Suprapubic skin (tissue), 4 donors: ENCODE measurements around the gene KCNN4. TPM values are rescaled to one million over a fixed set of nuclear protein-coding genes. Genes with fewer than 3 reads are reported as not detected.
A peak's percentile ranks its signal among the peaks of the same experiment; 100 is the strongest.

Experiments used
- DNase-seq, 2 donors: peaks; one replicate each; pipeline ENCODE4 v3.0.0-alpha.2; 2019; ENCODE audit warnings: low spot score in 2 of 2
- H3K27ac ChIP-seq: fragments of 200-600 bp; sonication (generic); one replicate; pipeline ENCODE4 v1.5.1; 2019
- H3K27me3 ChIP-seq: fragments of 200-600 bp; sonication (generic); one replicate; pipeline ENCODE4 v1.5.1; 2019
- H3K36me3 ChIP-seq: fragments of 200-600 bp; sonication (generic); one replicate; pipeline ENCODE4 v1.5.1; 2019
- H3K4me1 ChIP-seq: fragments of 200-600 bp; sonication (generic); one replicate; pipeline ENCODE4 v1.5.1; 2019
- H3K4me3 ChIP-seq: fragments of 200-600 bp; sonication (generic); one replicate; pipeline ENCODE4 v1.5.1; 2019; ENCODE audit warnings: mild to moderate bottlenecking
- H3K9me3 ChIP-seq: fragments of 200-600 bp; sonication (generic); one replicate; pipeline ENCODE4 v1.5.1; 2019
- EP300 ChIP-seq: sonication (generic); formaldehyde crosslinking; IDR thresholded peaks from one replicate; pipeline ENCODE4 v1.6.1; 2017; ENCODE audit warnings: antibody characterized with exemption
- POLR2A ChIP-seq, 2 donors: fragments of 450-650 bp; IDR thresholded peaks; one replicate each; pipeline ENCODE4 v1.6.1; 2017; ENCODE audit warnings: antibody characterized with exemption in 2 of 2, mild to moderate bottlenecking in 2 of 2, moderate library complexity in 2 of 2
- POLR2AphosphoS5 ChIP-seq, 3 donors: sonication (generic); formaldehyde crosslinking; IDR thresholded peaks; one replicate each; pipeline ENCODE4 v1.6.1; 2017; ENCODE audit warnings: antibody characterized with exemption in 3 of 3
- WGBS: methylation state at CpG from one replicate; pipeline ENCODE4 v1.1.5; 2018; 5-methylcytosine and 5-hydroxymethylcytosine counted together
- total RNA-seq, 4 donors: library from RNA; depleted of rRNA; stranded (reverse); fragments of >200 nt; gene quantifications; one replicate each; pipeline ENCODE4 v1.1.0, GENCODE V29; 2016
- TF ChIP-seq, protein P1 (sequence below), 2 donors: fragments of 200-600 bp in 1 of 2; fragments of 450-650 bp in 1 of 2; sonication (generic) in 1 of 2; IDR thresholded peaks; one replicate each; pipeline ENCODE4 v1.5.1; 2016 to 2019; ENCODE audit warnings: antibody characterized with exemption in 2 of 2, mild to moderate bottlenecking in 1 of 2, moderate library complexity in 1 of 2

The KCNN4 gene
- total RNA-seq, 4 donors from 2014 or later: 26.4 to 77.9 (median 48.2) TPM

DNA sequence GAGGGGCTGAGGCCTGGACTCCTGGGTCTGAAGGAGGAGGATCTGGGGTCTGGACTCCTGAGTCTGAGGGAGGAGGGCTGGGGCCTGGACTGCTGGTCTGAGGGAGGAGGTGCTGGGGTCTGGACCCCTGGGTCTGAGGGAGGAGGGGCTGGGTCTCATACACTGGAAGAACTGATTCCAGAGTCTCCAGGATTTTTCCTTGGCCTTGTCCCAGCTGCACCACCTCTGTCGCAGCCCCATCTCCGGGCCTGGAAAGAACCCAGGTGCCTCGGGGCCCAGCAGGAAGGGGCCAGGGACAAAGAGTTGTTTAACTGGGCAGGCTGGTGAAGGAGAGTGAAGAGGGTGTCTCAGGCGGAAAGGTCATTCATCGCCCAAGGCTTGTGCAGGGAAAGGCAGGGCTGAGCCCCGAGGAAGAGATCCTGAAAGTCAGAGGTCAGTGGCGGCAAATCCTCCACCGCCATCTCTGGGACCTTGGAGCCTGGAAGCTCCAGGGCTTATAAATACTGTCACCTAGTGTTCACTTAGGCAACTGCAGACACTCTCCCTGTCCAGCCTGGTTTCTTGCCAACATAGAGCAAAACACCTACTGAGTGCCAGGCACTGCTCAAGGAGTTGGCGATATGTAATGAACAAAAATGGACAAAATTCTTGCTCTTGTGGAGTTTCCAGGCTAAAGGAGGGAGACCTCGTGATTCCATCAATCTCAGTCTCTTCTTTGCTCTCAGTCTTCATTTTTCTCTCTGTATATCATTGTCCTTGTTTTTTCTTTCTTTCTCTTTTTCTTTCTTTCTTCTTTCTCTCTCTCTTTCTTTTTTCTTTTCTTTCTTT, 4.4 kb upstream of the KCNN4 start:
- Histone ChIP-seq H3K36me3 (no peaks in the 10 kb centered on the region), H3K9me3 (no peaks in the 10 kb centered on the region), H3K4me3 (peak overlapping the region; percentile 2), H3K27me3 (no peaks in the 10 kb centered on the region), H3K27ac (peak overlapping the region; percentile 55), H3K4me1 (peaks cover 61% of the 10 kb centered on the region)
- TF ChIP-seq, protein P1, sequence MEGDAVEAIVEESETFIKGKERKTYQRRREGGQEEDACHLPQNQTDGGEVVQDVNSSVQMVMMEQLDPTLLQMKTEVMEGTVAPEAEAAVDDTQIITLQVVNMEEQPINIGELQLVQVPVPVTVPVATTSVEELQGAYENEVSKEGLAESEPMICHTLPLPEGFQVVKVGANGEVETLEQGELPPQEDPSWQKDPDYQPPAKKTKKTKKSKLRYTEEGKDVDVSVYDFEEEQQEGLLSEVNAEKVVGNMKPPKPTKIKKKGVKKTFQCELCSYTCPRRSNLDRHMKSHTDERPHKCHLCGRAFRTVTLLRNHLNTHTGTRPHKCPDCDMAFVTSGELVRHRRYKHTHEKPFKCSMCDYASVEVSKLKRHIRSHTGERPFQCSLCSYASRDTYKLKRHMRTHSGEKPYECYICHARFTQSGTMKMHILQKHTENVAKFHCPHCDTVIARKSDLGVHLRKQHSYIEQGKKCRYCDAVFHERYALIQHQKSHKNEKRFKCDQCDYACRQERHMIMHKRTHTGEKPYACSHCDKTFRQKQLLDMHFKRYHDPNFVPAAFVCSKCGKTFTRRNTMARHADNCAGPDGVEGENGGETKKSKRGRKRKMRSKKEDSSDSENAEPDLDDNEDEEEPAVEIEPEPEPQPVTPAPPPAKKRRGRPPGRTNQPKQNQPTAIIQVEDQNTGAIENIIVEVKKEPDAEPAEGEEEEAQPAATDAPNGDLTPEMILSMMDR (IDR thresholded peaks at IDR 0.05): peak; percentile 90 to 97
- TF ChIP-seq EP300 (no peak), POLR2AphosphoS5 (IDR thresholded peaks at IDR 0.05) (no peak), POLR2A (IDR thresholded peaks at IDR 0.05) (no peak)
- no peak for DNase-seq
- 15% methylated on average over 10 of the region's 10 CpGs for WGBS

DNA sequence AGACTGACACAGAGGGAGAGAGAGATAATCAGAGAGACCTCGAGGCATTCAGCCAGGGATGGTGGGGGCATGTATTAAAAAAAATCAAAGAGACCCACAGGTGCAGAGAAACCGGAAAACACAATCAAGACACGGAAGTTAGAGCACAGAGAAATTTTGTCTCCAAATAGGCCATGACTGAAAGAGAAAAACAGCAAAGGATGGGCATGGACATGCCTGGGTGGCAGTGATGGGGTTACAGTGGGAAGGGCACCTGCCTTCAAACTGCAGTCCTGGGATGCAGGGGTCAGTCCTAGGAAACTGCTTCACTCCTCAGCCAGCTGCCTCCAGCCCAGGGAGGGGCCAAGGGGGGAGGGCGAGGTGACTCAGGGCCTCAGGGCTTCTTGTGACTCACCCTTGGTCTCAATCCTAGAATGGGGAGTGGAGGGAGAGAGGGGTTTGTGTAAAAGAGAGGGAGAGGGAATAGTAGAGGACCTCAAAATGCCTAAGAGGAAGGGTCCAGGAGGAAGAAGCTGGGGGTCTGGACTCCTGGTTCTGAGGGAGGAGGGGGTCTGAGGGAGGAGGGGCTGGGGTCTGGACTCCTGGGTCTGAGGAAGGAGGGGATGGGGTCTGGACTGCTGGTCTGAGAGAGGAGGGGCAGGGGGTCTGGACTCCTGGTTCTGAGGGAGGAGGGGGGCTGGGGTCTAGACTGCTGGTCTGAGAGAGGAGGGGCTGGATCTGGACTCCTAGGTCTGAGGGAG, 3.6 kb upstream of the KCNN4 start:
- no peaks in the 10 kb centered on the region for H3K27me3 ChIP-seq
- peak overlapping the region; percentile 67 for H3K27ac ChIP-seq
- no peak for DNase-seq
- TF ChIP-seq, protein P1 (IDR thresholded peaks at IDR 0.05): no peak
- peak in 1 of 3 donors; percentile 5 for TF ChIP-seq POLR2AphosphoS5 (IDR thresholded peaks at IDR 0.05)
- H3K4me1 ChIP-seq: peaks cover 67% of the 10 kb centered on the region
- WGBS: 37% methylated on average over 4 of the region's 4 CpGs
- no peaks in the 10 kb centered on the region for H3K36me3 ChIP-seq
- H3K9me3 ChIP-seq: no peaks in the 10 kb centered on the region
- H3K4me3 ChIP-seq: peak overlapping the region; percentile 12

- peak overlapping the region; percentile 67 for H3K27ac ChIP-seq
- no peak for DNase-seq
Measured at GRCh38 chr19:43783636-43784035, 2.9 kb upstream of the KCNN4 start.

GRCh38 chr19:43782689-43783231, 2.0 kb upstream of the KCNN4 start:
- H3K27ac ChIP-seq: peak overlapping the region; percentile 67
- TF ChIP-seq POLR2A (IDR thresholded peaks at IDR 0.05) (no peak), POLR2AphosphoS5 (IDR thresholded peaks at IDR 0.05) (no peak), EP300 (no peak)
- TF ChIP-seq, protein P1 (IDR thresholded peaks at IDR 0.05): no peak
- no peak for DNase-seq
- peak overlapping the region; percentile 12 for H3K4me3 ChIP-seq
- no peaks in the 10 kb centered on the region for H3K27me3 ChIP-seq
- no peaks in the 10 kb centered on the region for H3K36me3 ChIP-seq
- no peaks in the 10 kb centered on the region for H3K9me3 ChIP-seq
- 46% methylated on average over 16 of the region's 24 CpGs for WGBS
- peaks cover 68% of the 10 kb centered on the region for H3K4me1 ChIP-seq

More at GRCh38 chr19:43783636-43784035, 2.9 kb upstream of the KCNN4 start:
- Histone ChIP-seq H3K4me1 (peaks cover 68% of the 10 kb centered on the region), H3K4me3 (peak overlapping the region; percentile 12), H3K27me3 (no peaks in the 10 kb centered on the region), H3K36me3 (no peaks in the 10 kb centered on the region), H3K9me3 (no peaks in the 10 kb centered on the region)
- 90% methylated on average over 8 of the region's 8 CpGs for WGBS
- TF ChIP-seq POLR2AphosphoS5 (IDR thresholded peaks at IDR 0.05) (no peak), EP300 (no peak), POLR2A (IDR thresholded peaks at IDR 0.05) (no peak)
- TF ChIP-seq, protein P1 (IDR thresholded peaks at IDR 0.05): no peak

- peak overlapping the region; percentile 10 for H3K4me3 ChIP-seq
- no peaks in the 10 kb centered on the region for H3K36me3 ChIP-seq
- H3K27ac ChIP-seq: peak overlapping the region; percentile 67
- peaks cover 68% of the 10 kb centered on the region for H3K4me1 ChIP-seq
- no peaks in the 10 kb centered on the region for H3K27me3 ChIP-seq
- 46% methylated on average over 7 of the region's 8 CpGs for WGBS
- DNase-seq: no peak
- TF ChIP-seq POLR2AphosphoS5 (IDR thresholded peaks at IDR 0.05) (no peak), EP300 (no peak), POLR2A (IDR thresholded peaks at IDR 0.05) (no peak)
- TF ChIP-seq, protein P1 (IDR thresholded peaks at IDR 0.05): no peak
- H3K9me3 ChIP-seq: no peaks in the 10 kb centered on the region
Measured at GRCh38 chr19:43782311-43782660, 1.5 kb upstream of the KCNN4 start.
